GM10266 (cell line): ENCODE data around the gene NIPBL.

ENCODE experiments used
- DNase-seq: peaks from one replicate; pipeline ENCODE4 v3.0.0; 2012; ENCODE audit errors: extremely low spot score
- CTCF ChIP-seq: IDR thresholded peaks from 2 replicates; pipeline ENCODE4 v1.5.1; 2012; ENCODE audit warnings: mild to moderate bottlenecking, low read depth; ENCODE audit not compliant: control insufficient read depth, insufficient read depth; ENCODE audit errors: missing control alignments

Gene NIPBL

GRCh38 chr5:36944024-36944423 is 67.5 kb downstream of the NIPBL start:
- no peak for DNase-seq
- TF ChIP-seq CTCF: no peak

- TF ChIP-seq CTCF: peak; percentile 26
- no peak for DNase-seq
Measured at GRCh38 chr5:36944607-36945225, 68.1 kb downstream of the NIPBL start.

- TF ChIP-seq CTCF: no peak
- no peak for DNase-seq
Measured at GRCh38 chr5:36945687-36946086, 69.1 kb downstream of the NIPBL start.

GRCh38 chr5:36946101-36946500 is 69.5 kb downstream of the NIPBL start:
- no peak for TF ChIP-seq CTCF
- DNase-seq: no peak

- no peak for DNase-seq
Measured at GRCh38 chr5:36948041-36948440, 71.5 kb downstream of the NIPBL start.

GRCh38 chr5:36948650-36949049 is 72.1 kb downstream of the NIPBL start:
- DNase-seq: no peak
- TF ChIP-seq CTCF: no peak

More at GRCh38 chr5:36948041-36948440, 71.5 kb downstream of the NIPBL start:
- no peak for TF ChIP-seq CTCF

GRCh38 chr5:36949593-36949992 is 73.0 kb downstream of the NIPBL start:
- no peak for TF ChIP-seq CTCF
- no peak for DNase-seq
